ENCODE measurements around the gene OSBPL10.

DNA sequence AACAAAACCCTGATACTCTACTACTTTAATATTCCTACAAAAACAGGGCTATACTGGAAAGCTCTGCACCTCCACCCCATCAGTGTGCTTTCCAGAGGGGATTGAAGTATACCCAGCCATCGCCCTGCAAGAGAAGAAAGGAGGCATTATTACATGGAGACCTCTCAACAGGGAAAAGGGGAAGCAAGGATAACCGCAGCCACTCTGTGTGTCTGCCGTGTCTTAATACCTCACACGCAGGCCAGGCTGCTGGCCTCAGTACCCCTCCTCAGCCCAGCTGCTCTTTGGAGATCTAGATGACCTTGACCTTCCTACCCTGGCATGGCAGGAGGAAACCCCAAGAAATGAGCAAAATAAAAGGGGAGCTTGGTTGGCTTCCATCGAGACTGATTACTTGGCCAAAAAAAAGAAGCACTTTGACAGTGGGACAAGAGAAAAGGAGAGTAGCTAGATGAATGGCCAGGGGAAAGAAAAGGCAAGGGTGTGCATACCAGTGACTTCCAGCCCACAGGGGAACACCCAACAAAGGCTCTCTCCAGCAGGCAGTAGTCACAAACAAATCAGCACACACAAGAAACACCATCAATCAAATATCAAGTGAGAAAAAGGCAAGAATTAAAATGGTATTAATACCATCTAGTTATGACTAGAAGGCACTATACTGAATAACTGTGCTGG, 318.9 kb downstream of the OSBPL10 start:
- TF ChIP-seq, protein P1, sequence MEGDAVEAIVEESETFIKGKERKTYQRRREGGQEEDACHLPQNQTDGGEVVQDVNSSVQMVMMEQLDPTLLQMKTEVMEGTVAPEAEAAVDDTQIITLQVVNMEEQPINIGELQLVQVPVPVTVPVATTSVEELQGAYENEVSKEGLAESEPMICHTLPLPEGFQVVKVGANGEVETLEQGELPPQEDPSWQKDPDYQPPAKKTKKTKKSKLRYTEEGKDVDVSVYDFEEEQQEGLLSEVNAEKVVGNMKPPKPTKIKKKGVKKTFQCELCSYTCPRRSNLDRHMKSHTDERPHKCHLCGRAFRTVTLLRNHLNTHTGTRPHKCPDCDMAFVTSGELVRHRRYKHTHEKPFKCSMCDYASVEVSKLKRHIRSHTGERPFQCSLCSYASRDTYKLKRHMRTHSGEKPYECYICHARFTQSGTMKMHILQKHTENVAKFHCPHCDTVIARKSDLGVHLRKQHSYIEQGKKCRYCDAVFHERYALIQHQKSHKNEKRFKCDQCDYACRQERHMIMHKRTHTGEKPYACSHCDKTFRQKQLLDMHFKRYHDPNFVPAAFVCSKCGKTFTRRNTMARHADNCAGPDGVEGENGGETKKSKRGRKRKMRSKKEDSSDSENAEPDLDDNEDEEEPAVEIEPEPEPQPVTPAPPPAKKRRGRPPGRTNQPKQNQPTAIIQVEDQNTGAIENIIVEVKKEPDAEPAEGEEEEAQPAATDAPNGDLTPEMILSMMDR (conservative IDR thresholded peaks at IDR 0.05; ENCODE audit: low read depth, low read length) = no peak
- TF ChIP-seq MXI1 (IDR thresholded peaks at IDR 0.05; ENCODE audit: borderline replicate concordance, low read depth, low read length) (no peak), RAD21 (IDR thresholded peaks at IDR 0.05; ENCODE audit: low read length) (no peak), NFE2L2 (IDR thresholded peaks at IDR 0.05; ENCODE audit: low read depth, low read length) (no peak), RFX5 (IDR thresholded peaks at IDR 0.05; ENCODE audit: low read depth, low read length) (no peak), SMC3 (IDR thresholded peaks at IDR 0.05; ENCODE audit: low read depth, low read length) (no peak)
